CD4-positive, CD25-positive, alpha-beta regulatory T cell (primary cell): ENCODE data around the gene SGCE. TPM values are rescaled to one million over a fixed set of nuclear protein-coding genes. Genes with fewer than 3 reads are reported as not detected.

Source experiments
- polyA plus RNA-seq, 4 donors: library from polyadenylated mRNA; unstranded; fragments of 300-500 nt; fragmentation: Illumina TruSeq; gene quantifications; one replicate each; pipeline ENCODE4 v1.2.3, GENCODE V29; 2021
- total RNA-seq: library from RNA; stranded (reverse); gene quantifications from one replicate; pipeline ENCODE4 v1.2.3, GENCODE V29; 2022

Gene SGCE
- total and polyA plus RNA-seq, 5 donors from 2014 or later, result 0.14 to 1.8 (median 1.0) TPM; not detected in 1

Other genes starting within 250 kb of the SGCE start
- 21.8 TPM for gene CASD1, start 146.3 kb downstream of the SGCE start, total RNA-seq
- 10 to 100 TPM in 1 of 4 donors, 1 to 10 TPM in 3; 7.8 to 10.9 (median 8.6) TPM for gene CASD1, start 146.3 kb downstream of the SGCE start, polyA plus RNA-seq